ENCODE results near the gene ZC3H18. TPM values are rescaled to one million over a fixed set of nuclear protein-coding genes. Genes with fewer than 3 reads are reported as not detected.

ZC3H18 gene
- polyA plus RNA-seq, 5 donors: 31.0 to 47.2 (median 38.7) TPM

DNA sequence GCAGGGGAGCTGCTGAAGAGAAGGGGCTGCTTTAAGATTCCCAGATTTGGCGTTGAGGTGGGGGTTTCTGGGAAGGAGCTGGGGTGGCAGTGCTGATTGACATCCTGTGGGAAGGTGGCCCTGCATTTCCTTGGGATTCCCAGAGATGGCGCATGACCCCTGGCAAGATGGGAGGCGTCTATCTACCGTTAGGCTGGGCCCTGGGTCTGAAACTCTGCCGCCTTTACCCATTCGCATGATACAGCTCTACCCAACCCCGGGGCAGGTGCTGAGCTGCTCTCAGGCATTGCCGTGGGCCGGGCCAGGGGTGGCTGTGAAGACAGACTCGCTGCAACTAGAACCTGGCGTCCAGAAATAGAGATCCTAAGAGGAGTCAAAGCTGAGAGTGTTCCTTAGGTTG lies 102.6 kb downstream of the ZC3H18 start:
- no peak for DNase-seq

DNA sequence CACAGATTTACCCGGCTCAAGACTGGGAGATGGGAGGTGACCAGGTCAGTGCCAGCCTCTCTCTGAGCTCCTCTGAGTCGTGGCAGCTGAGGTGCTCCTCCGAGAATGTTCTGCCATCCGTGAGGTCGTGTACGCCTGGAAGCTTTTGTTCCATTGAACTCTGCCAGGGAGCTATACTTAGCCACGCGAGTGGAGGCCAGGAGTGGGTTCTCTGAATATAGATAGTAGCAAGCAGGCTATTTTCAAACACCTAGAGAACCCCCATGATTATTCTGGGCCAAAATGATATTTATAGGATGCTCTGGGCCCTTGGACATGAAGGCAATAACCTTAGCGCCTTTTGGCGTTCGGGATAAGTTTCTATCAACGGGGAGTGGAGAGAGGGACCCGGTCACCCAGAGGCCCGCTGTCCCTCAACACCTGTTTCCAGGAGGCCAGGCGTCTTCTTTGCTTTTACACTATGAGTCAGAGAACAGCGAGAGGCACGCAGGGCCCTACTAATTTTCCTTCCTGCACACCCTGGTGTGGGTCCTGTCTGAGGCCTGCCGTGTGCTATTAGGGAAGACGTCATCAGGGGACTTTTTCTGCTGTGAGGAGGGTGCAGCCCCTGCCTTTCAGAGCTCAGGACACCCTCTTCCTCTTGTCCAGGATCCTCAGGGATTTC lies 103.6 kb downstream of the ZC3H18 start:
- DNase-seq: no peak

DNA sequence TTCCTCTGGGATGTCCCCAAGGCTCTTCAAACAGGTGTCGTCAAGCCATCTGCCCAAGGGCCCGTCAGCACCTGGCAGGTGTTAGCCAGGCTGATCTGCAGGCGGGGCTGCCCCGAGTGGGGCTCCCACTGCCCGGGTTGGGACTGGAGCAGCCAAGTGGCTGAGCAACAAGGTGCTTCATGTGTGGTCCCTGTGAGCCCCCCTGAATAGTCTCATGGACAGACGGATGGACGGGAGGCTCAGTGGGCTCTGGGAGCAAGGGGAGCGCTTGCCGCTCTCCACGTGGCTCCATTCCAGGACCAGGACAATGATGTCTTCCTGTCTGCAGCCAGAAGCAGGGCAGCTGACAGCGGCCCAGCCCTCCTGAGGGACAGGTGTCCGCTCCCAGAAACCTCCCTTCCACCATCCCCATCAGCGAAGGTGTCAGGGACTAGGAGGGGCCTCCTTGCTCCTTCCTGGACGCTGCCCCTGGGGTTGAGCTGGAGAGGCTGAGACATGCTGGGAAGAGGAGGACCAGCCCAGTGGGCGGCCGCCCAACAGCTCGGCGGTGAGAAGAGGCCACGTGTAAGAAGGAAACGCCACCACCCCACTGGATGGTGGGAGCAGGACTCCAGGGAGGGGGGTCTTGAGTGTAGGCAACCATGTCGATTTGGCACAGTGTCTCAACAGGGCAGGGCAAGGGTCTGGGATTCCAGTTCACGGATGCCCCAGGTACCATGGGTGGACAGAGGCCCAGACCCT lies 106.5 kb downstream of the ZC3H18 start:
- DNase-seq: no peak

DNA sequence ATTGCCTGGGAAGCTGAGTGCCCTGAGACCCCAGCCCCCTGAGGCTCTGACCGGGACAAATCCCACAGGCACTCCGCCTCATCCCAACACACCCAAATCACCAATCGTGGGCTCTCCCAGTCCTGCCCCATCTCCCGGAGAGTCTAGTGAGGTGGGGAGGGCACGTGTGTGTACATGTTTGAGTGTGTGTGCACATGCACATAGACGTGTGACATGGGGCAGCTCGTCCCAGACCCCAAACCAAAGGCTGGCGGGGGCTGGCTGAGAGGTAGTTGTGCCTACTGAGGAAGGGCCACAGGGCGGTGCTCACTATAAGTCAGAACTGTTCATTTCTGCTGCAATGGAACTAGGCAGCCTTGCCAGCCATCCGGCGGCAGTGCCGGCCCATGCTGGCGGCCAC lies 107.5 kb downstream of the ZC3H18 start:
- no peak for DNase-seq

DNA sequence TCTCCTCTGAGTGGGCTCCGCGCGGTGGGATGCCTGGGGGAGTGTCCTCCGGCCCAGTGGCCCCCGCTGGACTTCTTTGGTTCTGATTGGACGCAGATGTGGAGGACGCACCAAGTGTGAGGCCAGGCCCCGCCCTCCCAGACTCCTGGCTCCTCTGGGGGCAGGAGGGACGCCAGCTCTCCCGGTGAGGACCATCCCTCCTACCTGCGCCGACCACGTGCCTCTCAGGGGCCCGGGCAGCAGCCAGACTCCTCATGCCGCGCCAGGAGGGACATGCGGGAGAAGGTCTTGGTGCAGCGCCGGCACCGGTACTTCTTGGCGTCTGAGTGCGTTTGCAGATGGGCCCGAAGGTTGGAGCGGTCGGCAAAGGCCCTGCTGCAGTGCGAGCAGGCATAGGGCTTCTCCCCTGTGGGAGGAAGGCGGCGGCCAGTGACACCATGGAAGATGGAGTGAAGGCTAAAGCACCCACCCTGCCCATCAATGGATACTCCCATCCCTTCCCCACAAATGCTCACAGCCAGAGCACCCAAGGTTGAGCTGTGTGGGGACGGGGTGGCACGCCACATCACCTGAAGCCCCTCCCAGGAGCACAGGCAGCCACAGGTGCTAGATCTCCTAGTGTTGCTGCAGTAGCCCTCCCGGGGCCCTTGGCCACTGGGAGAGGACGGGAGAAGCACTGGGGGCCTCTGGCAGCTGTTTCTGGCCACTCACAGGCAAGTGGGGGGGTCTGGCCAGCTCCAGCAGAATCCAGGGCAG lies 108.2 kb downstream of the ZC3H18 start:
- DNase-seq: no peak

DNA sequence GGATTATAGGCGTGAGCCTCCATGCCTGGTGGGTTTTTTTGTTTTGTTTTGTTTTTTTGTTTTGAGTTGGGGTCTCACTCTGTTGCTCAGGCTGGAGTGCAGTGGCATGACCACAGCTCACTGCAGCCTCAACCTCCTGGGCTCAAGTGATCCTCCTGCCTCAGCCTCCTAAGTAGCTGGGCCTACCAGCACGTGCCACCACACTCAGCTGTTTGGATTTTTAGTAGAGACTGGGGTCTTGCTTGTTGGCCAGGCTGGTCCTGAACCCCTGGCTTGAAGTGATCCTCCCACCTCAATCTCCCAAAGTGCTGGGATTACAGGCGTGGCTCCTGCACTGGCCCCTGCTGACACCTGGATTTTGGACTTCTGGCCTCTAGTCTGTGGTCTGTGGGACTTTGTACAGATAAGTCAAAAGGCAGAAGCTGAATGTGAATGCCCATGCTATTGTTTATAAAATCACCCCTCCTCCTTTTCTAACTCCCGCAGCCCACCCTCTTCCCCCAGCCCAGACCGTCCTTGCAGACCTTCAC lies 110.4 kb downstream of the ZC3H18 start:
- DNase-seq: no peak

DNA sequence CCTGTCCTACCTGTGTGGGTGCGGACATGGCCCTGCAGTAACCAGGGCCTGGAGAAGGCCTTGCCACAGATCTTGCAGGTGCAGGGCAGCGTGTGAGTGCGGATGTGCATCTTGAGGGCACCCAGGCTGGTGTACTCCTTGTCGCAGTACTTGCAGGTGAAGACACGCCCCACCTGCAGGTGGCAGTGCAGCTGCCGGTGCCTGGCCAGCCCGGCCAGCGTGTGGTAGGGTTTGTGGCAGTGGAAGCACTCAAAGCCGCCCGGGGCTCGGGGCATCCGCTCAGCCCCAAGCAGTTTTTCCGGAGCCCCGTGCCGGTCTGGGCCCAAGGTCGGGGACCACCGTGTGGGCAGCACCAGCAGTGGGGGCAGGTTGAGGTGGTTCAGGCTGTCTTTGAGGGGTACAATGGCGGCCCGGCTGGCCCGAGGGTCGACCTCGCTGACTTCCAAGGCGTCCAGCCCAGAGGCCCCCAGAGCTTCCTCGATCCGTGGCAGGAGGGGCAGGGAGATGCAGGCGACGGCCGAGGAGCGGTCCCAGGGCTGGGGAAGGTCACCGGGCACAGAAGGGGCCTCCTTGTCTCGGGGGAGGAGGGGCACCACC lies 111.0 kb downstream of the ZC3H18 start:
- no peak for DNase-seq

Other genes starting within 250 kb of the ZC3H18 start
- 1 to 10 TPM; 1.5 to 3.1 (median 1.7) TPM for gene ZNF469, start 187.4 kb upstream of the ZC3H18 start, polyA plus RNA-seq (ENCODE audit: insufficient read depth in 1 of 5, insufficient read length in 5 of 5, low replicate concordance in 1 of 5)
- 1 to 10 TPM; 2.1 to 5.5 (median 2.8) TPM for gene ZFPM1, start 117.1 kb upstream of the ZC3H18 start, polyA plus RNA-seq (ENCODE audit: insufficient read depth in 1 of 5, insufficient read length in 5 of 5, low replicate concordance in 1 of 5)
- gene IL17C, start 68.2 kb downstream of the ZC3H18 start, polyA plus RNA-seq (ENCODE audit: insufficient read depth in 1 of 5, insufficient read length in 5 of 5, low replicate concordance in 1 of 5): under 1 TPM in 1 of 5 donors, not detected in 4; 0.10 TPM
- 100 to 1,000 TPM in 1 of 5 donors, 10 to 100 TPM in 4; 47.8 to 149 (median 69.4) TPM for gene CYBA, start 80.7 kb downstream of the ZC3H18 start, polyA plus RNA-seq (ENCODE audit: insufficient read depth in 1 of 5, insufficient read length in 5 of 5, low replicate concordance in 1 of 5)
- gene MVD, start 92.7 kb downstream of the ZC3H18 start, polyA plus RNA-seq (ENCODE audit: insufficient read depth in 1 of 5, insufficient read length in 5 of 5, low replicate concordance in 1 of 5): 10 to 100 TPM; 21.2 to 52.9 (median 28.6) TPM
- gene SNAI3, start 116.1 kb downstream of the ZC3H18 start, polyA plus RNA-seq (ENCODE audit: insufficient read depth in 1 of 5, insufficient read length in 5 of 5, low replicate concordance in 1 of 5): 1 to 10 TPM in 4 of 5 donors, under 1 TPM in 1; 0.84 to 2.4 (median 1.4) TPM
- 10 to 100 TPM; 12.1 to 22.1 (median 14.0) TPM for gene RNF166, start 136.0 kb downstream of the ZC3H18 start, polyA plus RNA-seq (ENCODE audit: insufficient read depth in 1 of 5, insufficient read length in 5 of 5, low replicate concordance in 1 of 5)
- 10 to 100 TPM in 3 of 5 donors, 1 to 10 TPM in 2; 7.9 to 19.2 (median 13.4) TPM for gene CTU2, start 136.1 kb downstream of the ZC3H18 start, polyA plus RNA-seq (ENCODE audit: insufficient read depth in 1 of 5, insufficient read length in 5 of 5, low replicate concordance in 1 of 5)
- gene PIEZO1, start 214.8 kb downstream of the ZC3H18 start, polyA plus RNA-seq (ENCODE audit: insufficient read depth in 1 of 5, insufficient read length in 5 of 5, low replicate concordance in 1 of 5): 100 to 1,000 TPM in 1 of 5 donors, 10 to 100 TPM in 4; 54.1 to 115 (median 76.2) TPM
- 10 to 100 TPM; 11.9 to 17.3 (median 12.9) TPM for gene CDT1, start 233.4 kb downstream of the ZC3H18 start, polyA plus RNA-seq (ENCODE audit: insufficient read depth in 1 of 5, insufficient read length in 5 of 5, low replicate concordance in 1 of 5)
- gene APRT, start 241.5 kb downstream of the ZC3H18 start, polyA plus RNA-seq (ENCODE audit: insufficient read depth in 1 of 5, insufficient read length in 5 of 5, low replicate concordance in 1 of 5): 100 to 1,000 TPM in 1 of 5 donors, 10 to 100 TPM in 4; 63.4 to 131 (median 73.6) TPM